HFFc6 (cell line): ENCODE measurements around the gene DST. TPM values are rescaled to one million over a fixed set of nuclear protein-coding genes. Genes with fewer than 3 reads are reported as not detected.

Experiments used
- DNase-seq: peaks from one replicate; pipeline ENCODE4 v3.0.0-alpha.2; 2018
- H3K27ac Mint-ChIP-seq: 2 replicates; pipeline ENCODE4 v1.8.0; 2020; ENCODE audit warnings: mild to moderate bottlenecking, mixed read lengths
- H3K27me3 Mint-ChIP-seq: 2 replicates; pipeline ENCODE4 v1.8.0; 2021; ENCODE audit warnings: mild to moderate bottlenecking, moderate library complexity, mixed read lengths; ENCODE audit not compliant: insufficient read depth
- H3K36me3 Mint-ChIP-seq: 2 replicates; pipeline ENCODE4 v1.8.0; 2021; ENCODE audit warnings: low read depth, mixed read lengths
- H3K4me1 Mint-ChIP-seq: 2 replicates; pipeline ENCODE4 v1.8.0; 2020; ENCODE audit warnings: low read depth, mixed read lengths
- H3K4me3 Mint-ChIP-seq: 2 replicates; pipeline ENCODE4 v1.8.0; 2020; ENCODE audit warnings: mild to moderate bottlenecking, moderate library complexity, mixed read lengths
- H3K9me3 Mint-ChIP-seq: 2 replicates; pipeline ENCODE4 v1.8.0; 2020; ENCODE audit warnings: mild to moderate bottlenecking, mixed read lengths
- total RNA-seq, 6 experiments: library from RNA; stranded (reverse); fragmentation: NEBNext Ultra II Directional; extraction: Animal tissue kit (Norgen Biotek cat#: 25700); gene quantifications; 2 replicates in 1 of 6; 3 replicates in 5 of 6; pipeline ENCODE4 v1.2.3, GENCODE V29; 2021
- TF ChIP-seq, protein P1 (sequence below): fragments of 200-600 bp; sonication (generic); IDR thresholded peaks from 2 replicates; pipeline ENCODE4 v1.5.0; 2021; ENCODE audit warnings: antibody characterized with exemption, mild to moderate bottlenecking

The DST gene
- total RNA-seq, 6 experiments from 2014 or later, result 246 to 408 (median 279) TPM

DNA sequence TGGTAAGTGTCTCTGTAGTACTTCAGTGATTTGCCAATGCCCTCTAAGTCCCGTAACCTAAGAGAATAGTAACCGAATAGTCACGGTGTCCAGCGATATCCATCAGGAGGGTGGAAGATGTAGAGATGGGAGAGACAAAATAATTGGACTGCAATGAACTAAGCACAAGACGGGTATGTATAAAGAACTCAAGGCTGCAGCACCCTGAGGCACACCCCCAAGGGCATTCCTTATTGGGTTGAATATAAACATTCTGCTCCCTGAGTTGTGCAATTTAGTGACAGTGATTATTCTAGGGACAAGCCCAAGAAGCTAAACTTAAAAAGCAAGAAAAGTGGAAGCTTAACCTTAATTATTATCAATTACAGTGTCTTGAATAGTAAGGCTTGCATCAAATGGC, 14.6 kb downstream of the DST start:
- peaks cover 58% of the 10 kb centered on the region for H3K36me3 Mint-ChIP-seq
- no peaks in the 10 kb centered on the region for H3K9me3 Mint-ChIP-seq
- peaks cover 33% of the 10 kb centered on the region for H3K4me1 Mint-ChIP-seq
- TF ChIP-seq, protein P1, sequence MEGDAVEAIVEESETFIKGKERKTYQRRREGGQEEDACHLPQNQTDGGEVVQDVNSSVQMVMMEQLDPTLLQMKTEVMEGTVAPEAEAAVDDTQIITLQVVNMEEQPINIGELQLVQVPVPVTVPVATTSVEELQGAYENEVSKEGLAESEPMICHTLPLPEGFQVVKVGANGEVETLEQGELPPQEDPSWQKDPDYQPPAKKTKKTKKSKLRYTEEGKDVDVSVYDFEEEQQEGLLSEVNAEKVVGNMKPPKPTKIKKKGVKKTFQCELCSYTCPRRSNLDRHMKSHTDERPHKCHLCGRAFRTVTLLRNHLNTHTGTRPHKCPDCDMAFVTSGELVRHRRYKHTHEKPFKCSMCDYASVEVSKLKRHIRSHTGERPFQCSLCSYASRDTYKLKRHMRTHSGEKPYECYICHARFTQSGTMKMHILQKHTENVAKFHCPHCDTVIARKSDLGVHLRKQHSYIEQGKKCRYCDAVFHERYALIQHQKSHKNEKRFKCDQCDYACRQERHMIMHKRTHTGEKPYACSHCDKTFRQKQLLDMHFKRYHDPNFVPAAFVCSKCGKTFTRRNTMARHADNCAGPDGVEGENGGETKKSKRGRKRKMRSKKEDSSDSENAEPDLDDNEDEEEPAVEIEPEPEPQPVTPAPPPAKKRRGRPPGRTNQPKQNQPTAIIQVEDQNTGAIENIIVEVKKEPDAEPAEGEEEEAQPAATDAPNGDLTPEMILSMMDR, result no peak
- H3K27ac Mint-ChIP-seq, result peak overlapping the region; percentile 54; the same call in 1 of the 2 replicates
- H3K27me3 Mint-ChIP-seq, result peaks cover 7% of the 10 kb centered on the region
- peak overlapping the region; percentile 38; the same call in 1 of the 2 replicates for H3K4me3 Mint-ChIP-seq
- no peak for DNase-seq

DNA sequence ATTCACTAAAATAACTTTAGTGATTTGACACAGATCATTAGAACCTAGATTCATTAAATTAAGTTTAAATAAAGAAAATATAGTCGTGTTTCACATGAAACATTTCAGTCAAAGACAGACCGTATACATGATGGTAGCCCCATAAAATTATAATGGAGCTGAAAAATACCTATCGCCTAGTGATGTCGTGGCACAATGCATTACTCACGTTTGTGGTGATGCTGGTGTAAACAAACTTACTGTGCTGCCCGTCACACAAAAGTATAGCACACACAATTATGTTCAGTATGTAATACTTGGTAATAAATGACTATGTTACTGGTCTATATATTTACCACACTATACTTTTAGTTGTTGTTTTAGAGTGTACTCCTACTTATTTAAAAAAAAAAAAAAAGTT, 17.3 kb downstream of the DST start:
- H3K36me3 Mint-ChIP-seq, result peaks cover 50% of the 10 kb centered on the region
- TF ChIP-seq, protein P1, result no peak

DNA sequence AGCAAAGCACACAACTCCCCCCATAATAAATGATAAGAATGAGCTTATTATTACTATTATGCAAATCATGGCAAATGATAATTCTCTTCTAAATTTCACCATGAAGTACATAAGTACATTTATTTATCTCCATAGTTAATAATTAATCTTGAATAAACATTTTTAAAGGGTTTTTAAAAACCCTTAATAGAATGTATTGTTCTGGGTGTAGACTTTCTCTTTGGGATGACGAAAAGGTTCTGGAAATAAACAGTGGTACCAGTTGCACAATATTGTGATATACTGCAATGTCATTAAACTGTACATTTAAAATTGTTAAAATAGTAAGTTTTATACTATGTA, 18.0 kb downstream of the DST start:
- no peak for DNase-seq
- no peak overlapping the region; the same call in 1 of the 2 replicates for H3K27ac Mint-ChIP-seq
- no peak overlapping the region for H3K4me3 Mint-ChIP-seq

More for the DNA sequence above, 17.3 kb downstream of the DST start:
- Mint-ChIP-seq H3K4me3 (no peak overlapping the region), H3K4me1 (peaks cover 33% of the 10 kb centered on the region), H3K27me3 (peaks cover 8% of the 10 kb centered on the region), H3K27ac (peak overlapping the region; percentile 60; the same call in 1 of the 2 replicates), H3K9me3 (no peaks in the 10 kb centered on the region)
- DNase-seq, result no peak

DNA sequence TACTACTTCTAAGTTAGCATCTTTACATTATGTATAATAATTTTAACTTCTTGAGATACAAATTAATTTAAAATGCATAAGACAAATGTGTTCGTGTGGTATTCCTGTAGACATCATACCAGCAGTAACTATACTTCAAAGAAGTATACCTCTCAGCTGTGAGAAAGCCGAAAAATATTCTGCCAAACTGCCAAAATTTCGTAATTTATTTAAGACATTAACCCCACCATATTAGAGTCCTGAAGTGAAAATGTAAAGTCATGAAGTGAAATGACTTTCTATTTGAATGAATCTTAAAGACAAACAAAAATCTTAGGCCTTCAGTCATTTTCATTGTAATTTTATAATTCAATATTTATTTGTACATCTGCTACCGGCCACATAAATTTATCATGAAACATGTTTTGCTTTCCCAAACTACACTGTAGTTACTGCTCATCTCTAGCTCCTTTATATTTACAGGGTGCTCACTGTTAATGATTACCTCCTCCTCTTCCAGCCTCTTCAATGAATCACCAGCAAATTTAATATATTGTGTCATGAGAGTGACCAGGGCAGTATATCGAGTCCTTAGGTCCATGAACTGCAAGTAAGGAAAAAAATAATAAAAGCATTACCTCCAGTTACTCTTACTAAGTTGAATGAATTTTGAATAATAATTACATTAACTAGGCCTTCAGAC, 18.5 kb downstream of the DST start:
- H3K27ac Mint-ChIP-seq, result peak overlapping the region; percentile 43; the same call in 1 of the 2 replicates

More for the DNA sequence above, 18.0 kb downstream of the DST start:
- peaks cover 33% of the 10 kb centered on the region for H3K4me1 Mint-ChIP-seq
- TF ChIP-seq, protein P1, result no peak
- H3K36me3 Mint-ChIP-seq, result peaks cover 46% of the 10 kb centered on the region
- no peaks in the 10 kb centered on the region for H3K9me3 Mint-ChIP-seq
- peaks cover 8% of the 10 kb centered on the region for H3K27me3 Mint-ChIP-seq

DNA sequence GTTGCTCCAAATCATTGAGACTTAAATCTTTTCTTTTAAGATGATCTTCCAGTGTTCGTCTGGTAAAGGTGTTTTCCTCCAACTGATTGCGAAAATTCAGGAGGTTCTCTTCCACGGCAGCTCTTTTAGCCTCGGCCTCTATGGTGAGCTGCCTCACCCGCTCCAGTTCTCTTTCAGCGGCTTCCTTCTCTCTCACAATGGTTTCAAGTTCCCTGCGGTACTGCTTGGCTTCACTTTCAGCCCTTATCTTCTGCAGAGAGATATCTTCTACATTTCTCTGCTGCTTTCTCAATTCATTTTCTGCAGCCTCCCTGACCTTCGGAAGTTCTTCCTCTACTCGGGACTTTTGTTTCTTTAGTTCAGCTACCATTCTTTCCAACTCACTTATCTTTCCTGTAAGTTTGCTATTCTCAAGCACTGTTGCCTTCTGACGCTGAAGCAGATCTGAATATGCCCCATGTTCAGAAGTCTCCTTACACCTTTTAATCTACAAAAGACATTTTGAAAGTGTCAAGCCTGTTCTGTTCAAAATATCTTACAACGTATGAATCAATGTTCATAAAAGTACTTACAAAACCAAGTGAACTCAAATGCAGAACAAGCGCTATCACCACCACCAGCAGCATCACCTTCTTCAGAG, 22.3 kb downstream of the DST start:
- no peak overlapping the region for H3K4me3 Mint-ChIP-seq
- H3K27ac Mint-ChIP-seq, result no peak overlapping the region
- H3K27me3 Mint-ChIP-seq, result peaks cover 11% of the 10 kb centered on the region
- peaks cover 12% of the 10 kb centered on the region for H3K4me1 Mint-ChIP-seq
- peaks cover 36% of the 10 kb centered on the region for H3K36me3 Mint-ChIP-seq
- H3K9me3 Mint-ChIP-seq, result no peaks in the 10 kb centered on the region
- no peak for DNase-seq
- TF ChIP-seq, protein P1, result no peak

More for the DNA sequence above, 18.5 kb downstream of the DST start:
- TF ChIP-seq, protein P1, result no peak
- H3K36me3 Mint-ChIP-seq, result peaks cover 45% of the 10 kb centered on the region
- H3K4me1 Mint-ChIP-seq, result peaks cover 33% of the 10 kb centered on the region
- no peak for DNase-seq
- no peaks in the 10 kb centered on the region for H3K9me3 Mint-ChIP-seq
- H3K4me3 Mint-ChIP-seq, result no peak overlapping the region
- H3K27me3 Mint-ChIP-seq, result peaks cover 8% of the 10 kb centered on the region
